ENCODE data around the gene FLNB. TPM values are rescaled to one million over a fixed set of nuclear protein-coding genes. Genes with fewer than 3 reads are reported as not detected.

Gene FLNB
- polyA plus RNA-seq, 3 donors, result 0.47 to 4.0 (median 2.1) TPM

GRCh38 chr3:58193682-58194407, 185.6 kb downstream of the FLNB start:
- intact Hi-C loops (cut with micrococcal nuclease), result no loop called here
- Histone ChIP-seq H3K27ac (ENCODE audit: low read depth in 1 of 2, low read length in 2 of 2) (no peak overlapping the region), H2AFZ (ENCODE audit: insufficient read depth, low read depth, low read length, poor library complexity, severe bottlenecking) (no peak overlapping the region), H4K20me1 (ENCODE audit: insufficient read depth, low read length) (no peaks in the 10 kb centered on the region), H3K4me3 (replicated peaks in 1 of 3; ENCODE audit: low read depth in 2 of 3, low read length in 3 of 3) (no peak overlapping the region), H3K4me1 (ENCODE audit: control insufficient read depth in 1 of 2, insufficient read depth in 2 of 2, low read length in 2 of 2) (peaks cover 10 to 17% of the 10 kb centered on the region in 2 donors), H3K9ac (ENCODE audit: insufficient read depth, low read length, poor library complexity, severe bottlenecking) (no peak overlapping the region), H3K36me3 (replicated peaks in 1 of 2; ENCODE audit: control insufficient read depth in 1 of 2, insufficient read depth in 2 of 2, low read length in 2 of 2) (no peaks in the 10 kb centered on the region), H3K9me3 (replicated peaks in 1 of 2; ENCODE audit: control insufficient read depth in 1 of 2, insufficient read depth in 1 of 2, low read length in 2 of 2) (no peaks in the 10 kb centered on the region), H3K27me3 (ENCODE audit: control insufficient read depth in 2 of 2, insufficient read depth in 2 of 2, low read length in 2 of 2) (no peaks in the 10 kb centered on the region), H3K4me2 (replicated peaks; ENCODE audit: extremely low read depth, low read length, poor library complexity, severe bottlenecking) (no peak overlapping the region), H3K79me2 (ENCODE audit: insufficient read depth, low read length) (no peaks in the 10 kb centered on the region)
- TF ChIP-seq, protein P1, sequence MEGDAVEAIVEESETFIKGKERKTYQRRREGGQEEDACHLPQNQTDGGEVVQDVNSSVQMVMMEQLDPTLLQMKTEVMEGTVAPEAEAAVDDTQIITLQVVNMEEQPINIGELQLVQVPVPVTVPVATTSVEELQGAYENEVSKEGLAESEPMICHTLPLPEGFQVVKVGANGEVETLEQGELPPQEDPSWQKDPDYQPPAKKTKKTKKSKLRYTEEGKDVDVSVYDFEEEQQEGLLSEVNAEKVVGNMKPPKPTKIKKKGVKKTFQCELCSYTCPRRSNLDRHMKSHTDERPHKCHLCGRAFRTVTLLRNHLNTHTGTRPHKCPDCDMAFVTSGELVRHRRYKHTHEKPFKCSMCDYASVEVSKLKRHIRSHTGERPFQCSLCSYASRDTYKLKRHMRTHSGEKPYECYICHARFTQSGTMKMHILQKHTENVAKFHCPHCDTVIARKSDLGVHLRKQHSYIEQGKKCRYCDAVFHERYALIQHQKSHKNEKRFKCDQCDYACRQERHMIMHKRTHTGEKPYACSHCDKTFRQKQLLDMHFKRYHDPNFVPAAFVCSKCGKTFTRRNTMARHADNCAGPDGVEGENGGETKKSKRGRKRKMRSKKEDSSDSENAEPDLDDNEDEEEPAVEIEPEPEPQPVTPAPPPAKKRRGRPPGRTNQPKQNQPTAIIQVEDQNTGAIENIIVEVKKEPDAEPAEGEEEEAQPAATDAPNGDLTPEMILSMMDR (IDR thresholded peaks at IDR 0.05), result no peak
- no peak for DNase-seq
- WGBS (ENCODE audit: insufficient coverage), result 100% methylated on average over 2 of the region's 12 CpGs
- Mint-ChIP-seq H3K4me3 (no peak overlapping the region), H3K36me3 (no peaks in the 10 kb centered on the region), H3K27ac (no peak overlapping the region), H3K27me3 (ENCODE audit: low read depth in 3 of 3) (peaks cover 0 to 1% (median 0%) of the 10 kb centered on the region in 3 donors), H3K4me1 (peaks cover 10% of the 10 kb centered on the region), H3K9me3 (no peaks in the 10 kb centered on the region)

GRCh38 chr3:58197588-58197987, 189.4 kb downstream of the FLNB start:
- Histone ChIP-seq H3K9ac (ENCODE audit: insufficient read depth, low read length, poor library complexity, severe bottlenecking) (no peak overlapping the region), H3K9me3 (replicated peaks in 1 of 2; ENCODE audit: control insufficient read depth in 1 of 2, insufficient read depth in 1 of 2, low read length in 2 of 2) (no peaks in the 10 kb centered on the region), H3K4me3 (replicated peaks in 1 of 3; ENCODE audit: low read depth in 2 of 3, low read length in 3 of 3) (no peak overlapping the region), H4K20me1 (ENCODE audit: insufficient read depth, low read length) (no peaks in the 10 kb centered on the region), H3K79me2 (ENCODE audit: insufficient read depth, low read length) (no peaks in the 10 kb centered on the region), H3K36me3 (replicated peaks in 1 of 2; ENCODE audit: control insufficient read depth in 1 of 2, insufficient read depth in 2 of 2, low read length in 2 of 2) (no peaks in the 10 kb centered on the region), H3K27me3 (ENCODE audit: control insufficient read depth in 2 of 2, insufficient read depth in 2 of 2, low read length in 2 of 2) (no peaks in the 10 kb centered on the region), H3K4me1 (ENCODE audit: control insufficient read depth in 1 of 2, insufficient read depth in 2 of 2, low read length in 2 of 2) (peaks cover 21 to 22% of the 10 kb centered on the region in 2 donors), H3K27ac (ENCODE audit: low read depth in 1 of 2, low read length in 2 of 2) (no peak overlapping the region), H3K4me2 (replicated peaks; ENCODE audit: extremely low read depth, low read length, poor library complexity, severe bottlenecking) (no peak overlapping the region), H2AFZ (ENCODE audit: insufficient read depth, low read depth, low read length, poor library complexity, severe bottlenecking) (no peak overlapping the region)
- Mint-ChIP-seq H3K4me1 (peaks cover 19% of the 10 kb centered on the region), H3K27me3 (ENCODE audit: low read depth in 3 of 3) (peaks cover 0 to 1% (median 1%) of the 10 kb centered on the region in 3 donors), H3K9me3 (peaks cover 0 to 10% (median 4%) of the 10 kb centered on the region in 7 donors), H3K36me3 (no peaks in the 10 kb centered on the region), H3K4me3 (no peak overlapping the region), H3K27ac (peak overlapping the region in 1 of 7 donors; percentile 40)
- intact Hi-C loops (cut with micrococcal nuclease), result no loop called here
- WGBS (ENCODE audit: insufficient coverage), result 98% methylated on average over 10 of the region's 10 CpGs
- TF ChIP-seq, protein P1 (IDR thresholded peaks at IDR 0.05), result no peak
- no peak for DNase-seq
